Retina (tissue), 1 donor: Measurements from ENCODE around the gene XRCC2.
A peak's percentile ranks its signal among the peaks of the same experiment; 100 is the strongest.
"Not testable (repeated sequence)": the region's sequence is repeated elsewhere in the genome, so short reads cannot be mapped to it uniquely, and the experiment has no call there.

Experiments used
- DNase-seq: peaks from one replicate; pipeline ENCODE4 v3.0.0-alpha.2; 2016

Gene XRCC2

GRCh38 chr7:152675759-152676636 lies at the start of gene XRCC2:
XRCC2 (minus strand) TSS chr7:152676141; CDS start chr7:152676079, 62 bp downstream.
- DNase-seq: peak; percentile 98

GRCh38 chr7:152723364-152723763 lies 47.4 kb upstream of the XRCC2 start:
- DNase-seq: no peak

DNA sequence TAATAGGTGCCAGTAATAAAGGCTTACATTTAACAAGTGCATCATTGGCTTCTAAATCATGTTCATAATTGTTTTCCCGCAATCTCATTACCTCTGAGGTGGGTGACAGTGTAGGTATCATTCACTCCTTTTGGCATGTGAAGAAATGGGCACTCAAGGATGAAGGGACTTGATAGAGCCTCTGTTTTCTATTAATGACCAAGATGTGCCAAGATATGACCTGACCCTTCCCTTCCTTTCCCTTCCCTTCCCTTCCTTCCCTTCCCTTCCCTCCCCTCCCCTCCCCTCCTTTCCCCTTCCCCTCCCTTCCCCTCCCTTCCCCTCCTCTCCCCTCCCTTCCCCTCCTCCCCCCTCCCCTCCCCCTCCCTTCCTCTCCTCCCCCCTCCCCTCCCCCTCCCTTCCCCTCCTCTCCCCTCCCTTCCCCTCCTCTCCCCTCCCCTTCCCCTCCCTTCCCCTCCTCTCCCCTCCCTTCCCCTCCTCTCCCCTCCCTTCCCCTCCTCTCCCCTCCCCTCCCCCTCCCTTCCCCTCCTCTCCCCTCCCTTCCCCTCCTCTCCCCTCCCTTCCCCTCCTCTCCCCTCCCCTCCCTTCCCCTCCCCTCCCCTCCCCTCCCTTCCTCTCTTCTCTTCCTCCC lies 36.6 kb upstream of the XRCC2 start:
- not testable (repeated sequence) for DNase-seq

DNA sequence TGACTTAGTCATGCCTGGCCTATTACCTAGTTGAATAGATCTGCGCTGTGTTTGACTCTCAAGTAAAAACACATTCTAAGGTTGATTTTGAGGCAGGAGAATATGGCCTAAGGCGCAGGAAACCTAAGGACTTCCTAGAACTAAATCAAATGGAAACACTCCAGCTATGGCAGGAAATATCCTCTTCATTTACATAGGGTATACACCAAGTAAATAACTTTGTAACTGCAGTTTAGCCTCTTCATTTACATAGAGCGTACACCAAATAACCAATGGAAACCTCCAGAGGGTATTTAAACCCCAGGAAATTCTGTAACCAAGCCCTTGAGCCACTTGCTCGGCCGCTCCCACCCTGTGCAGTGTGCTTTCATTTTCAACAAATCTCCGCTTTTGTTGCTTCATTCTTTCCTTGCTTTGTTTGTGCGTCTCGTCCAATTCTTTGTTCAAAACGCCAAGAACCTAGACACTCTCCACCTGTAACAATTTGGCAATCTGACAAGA lies 35.6 kb upstream of the XRCC2 start:
- no peak for DNase-seq

GRCh38 chr7:152710153-152710442 lies 34.2 kb upstream of the XRCC2 start:
- DNase-seq: peak; percentile 44

- DNase-seq: peak; percentile 65
These were observed 33.6 kb upstream of the XRCC2 start for GRCh38 chr7:152709287-152710152.

DNA sequence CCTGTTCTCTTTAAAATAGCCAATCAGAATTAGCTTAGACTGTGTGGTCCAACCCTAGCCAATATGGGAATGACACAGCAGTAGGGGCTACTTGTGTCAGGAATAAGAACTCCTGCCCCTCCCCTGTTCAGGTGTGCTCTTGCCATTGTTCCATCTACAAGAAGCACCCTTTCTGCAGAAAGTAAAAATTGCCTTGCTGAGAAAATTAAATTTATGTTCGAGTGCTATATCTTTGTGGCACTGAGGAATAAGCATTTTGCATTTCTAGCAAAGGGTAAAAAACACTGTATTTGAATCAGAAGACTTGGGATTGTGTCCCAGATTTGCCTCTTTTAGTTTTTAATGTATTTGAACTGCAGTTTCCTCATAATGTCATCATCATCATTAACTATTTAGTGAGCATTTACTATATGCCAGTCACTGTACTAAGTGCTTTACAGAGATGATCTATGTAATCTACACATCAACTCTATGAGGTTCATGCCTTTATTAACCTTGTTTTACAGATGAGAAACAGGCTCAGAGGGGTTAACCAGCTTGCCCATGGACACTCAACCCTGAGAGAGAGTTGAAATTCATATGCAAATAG lies 28.9 kb upstream of the XRCC2 start:
- DNase-seq: no peak

GRCh38 chr7:152699079-152699478 lies 23.1 kb upstream of the XRCC2 start:
- no peak for DNase-seq

GRCh38 chr7:152697268-152697974 lies 21.5 kb upstream of the XRCC2 start:
- not testable (repeated sequence) for DNase-seq

DNA sequence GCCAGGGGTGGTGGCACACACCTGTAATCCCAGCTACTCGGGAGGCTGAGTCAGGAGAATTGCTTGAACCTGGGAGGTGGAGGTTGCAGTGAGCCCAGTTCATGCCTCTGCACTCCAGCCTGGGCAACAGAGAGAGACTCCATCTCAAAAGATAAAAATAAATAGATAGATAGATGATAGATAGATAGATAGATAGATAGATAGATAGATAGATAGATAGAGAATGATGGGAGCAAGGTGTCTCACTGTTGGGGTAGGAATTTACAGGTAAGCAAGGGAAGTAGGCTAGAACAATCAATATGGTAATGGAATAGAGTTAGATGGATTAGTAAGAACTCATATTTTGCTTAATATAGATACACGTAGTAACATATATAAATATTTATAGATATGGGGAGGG lies 16.3 kb upstream of the XRCC2 start:
- DNase-seq: not testable (repeated sequence)

DNA sequence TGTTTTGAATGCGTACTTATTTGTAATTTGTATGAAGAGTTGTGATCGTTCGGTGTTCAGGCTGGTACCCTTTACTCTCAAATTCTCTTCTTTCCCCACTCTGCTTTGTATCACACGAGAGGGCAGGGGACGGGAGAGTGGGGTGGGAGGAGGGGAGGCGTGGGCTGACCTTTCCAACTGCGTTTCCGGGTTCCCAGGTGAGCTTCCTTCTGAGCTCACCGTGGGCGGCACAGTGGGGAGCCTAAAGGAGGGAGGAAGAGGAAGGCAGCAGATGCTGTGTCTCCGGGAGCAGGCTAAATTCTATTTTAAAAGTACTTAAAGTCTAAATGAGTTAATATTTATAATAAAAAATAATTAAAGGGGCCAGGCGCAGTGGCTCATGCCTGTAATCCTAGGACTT lies 7.4 kb upstream of the XRCC2 start:
- DNase-seq: no peak

DNA sequence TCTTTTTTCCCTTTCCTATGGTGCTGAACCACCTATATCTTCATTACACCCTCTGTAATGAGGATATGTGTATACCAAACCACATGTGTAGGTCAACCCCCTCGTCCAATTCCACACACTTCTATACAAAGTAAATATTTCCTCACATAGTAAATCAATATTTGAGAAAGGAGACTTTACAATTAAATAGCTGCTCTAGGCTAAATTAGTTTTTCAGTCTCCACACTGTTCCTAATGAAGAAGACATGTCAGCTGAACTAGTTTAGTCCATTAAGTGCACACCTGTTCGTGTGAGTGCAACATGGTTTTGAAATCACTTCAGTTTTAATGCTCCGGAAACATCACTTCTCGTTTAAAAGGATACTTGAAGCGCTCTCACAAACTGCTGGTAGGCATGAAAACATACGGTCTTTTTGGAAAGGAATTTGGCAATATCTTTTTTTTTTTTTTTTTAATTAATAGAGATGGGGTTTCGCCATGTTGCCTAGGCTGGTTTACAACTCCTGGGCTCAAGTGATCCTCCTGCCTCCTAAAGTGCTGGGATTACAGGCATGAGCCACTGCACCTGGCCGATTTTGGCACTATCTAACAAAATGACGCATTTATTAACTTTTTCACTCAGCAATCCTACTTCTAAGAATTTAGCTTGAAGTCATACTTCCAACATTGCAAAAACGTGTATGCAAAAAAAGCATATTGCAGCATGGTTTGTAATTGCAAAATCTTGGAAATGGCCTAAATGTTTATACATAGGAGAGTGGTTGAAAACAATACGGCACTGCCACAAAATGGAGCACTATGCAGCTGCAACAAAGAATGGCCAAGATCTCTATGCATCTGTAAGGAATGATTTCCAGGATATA lies 2.1 kb upstream of the XRCC2 start:
- DNase-seq: no peak

DNA sequence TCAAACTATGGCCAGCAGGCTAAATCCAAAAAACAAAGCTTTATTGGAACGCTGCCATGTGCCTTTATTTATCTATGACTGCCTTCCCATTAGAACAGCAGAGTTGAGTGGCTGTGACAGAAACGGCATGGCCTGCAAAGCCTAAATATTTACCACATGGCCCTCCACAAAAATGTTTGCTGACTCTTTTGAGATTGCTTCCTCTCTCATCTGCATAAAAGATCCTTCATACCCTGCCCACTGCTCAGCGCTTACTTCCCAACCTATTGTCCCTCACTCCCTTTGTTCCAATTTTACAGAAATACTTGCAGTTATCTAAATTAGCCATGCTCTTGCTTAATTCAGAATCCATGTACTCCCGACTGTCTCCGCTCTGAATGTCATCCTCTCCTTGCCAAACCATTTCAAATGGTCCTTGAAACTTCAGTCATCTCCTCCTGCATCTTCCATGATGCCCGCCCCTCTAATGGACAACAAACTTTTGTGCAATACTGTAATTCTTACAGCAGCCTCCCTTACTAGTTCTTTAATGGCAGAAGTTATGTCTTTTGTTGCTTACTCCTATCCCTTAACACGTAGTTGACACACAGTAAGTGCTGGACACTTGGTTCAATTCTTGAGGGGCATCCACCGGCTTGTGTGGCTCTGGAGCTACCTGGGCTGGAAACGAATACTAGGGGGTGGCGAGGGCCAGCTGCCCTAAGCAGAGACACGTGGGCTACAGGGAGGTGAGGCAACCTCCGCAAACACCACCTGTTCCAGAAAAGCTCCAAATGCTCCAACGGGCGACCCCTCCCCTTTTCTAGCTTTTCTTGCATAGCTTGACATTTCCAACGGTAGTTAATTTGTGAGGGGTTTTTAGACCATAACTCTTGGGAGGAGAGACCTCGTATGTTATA lies 832 bp downstream of the XRCC2 start:
- DNase-seq: no peak

- DNase-seq: no peak
These were observed 2.0 kb downstream of the XRCC2 start for GRCh38 chr7:152673897-152674296.

DNA sequence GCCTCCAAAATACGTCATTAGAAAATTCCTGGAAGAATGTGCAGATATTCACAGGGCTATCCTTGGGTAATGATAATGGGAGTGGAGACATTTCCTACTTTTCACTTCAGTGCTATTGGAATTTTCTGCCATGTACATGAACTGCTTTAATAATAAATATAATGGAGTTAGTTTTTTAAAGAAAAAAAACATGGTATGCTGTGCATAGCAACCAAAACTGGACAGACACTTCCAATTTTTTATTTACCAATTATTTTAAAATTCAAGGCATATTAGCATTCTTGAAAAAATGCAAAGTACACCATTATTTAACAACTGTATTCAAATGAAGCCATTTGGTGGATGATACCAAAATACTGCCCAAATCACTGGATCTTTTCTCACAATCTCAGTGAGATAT lies 3.3 kb downstream of the XRCC2 start:
- no peak for DNase-seq

DNA sequence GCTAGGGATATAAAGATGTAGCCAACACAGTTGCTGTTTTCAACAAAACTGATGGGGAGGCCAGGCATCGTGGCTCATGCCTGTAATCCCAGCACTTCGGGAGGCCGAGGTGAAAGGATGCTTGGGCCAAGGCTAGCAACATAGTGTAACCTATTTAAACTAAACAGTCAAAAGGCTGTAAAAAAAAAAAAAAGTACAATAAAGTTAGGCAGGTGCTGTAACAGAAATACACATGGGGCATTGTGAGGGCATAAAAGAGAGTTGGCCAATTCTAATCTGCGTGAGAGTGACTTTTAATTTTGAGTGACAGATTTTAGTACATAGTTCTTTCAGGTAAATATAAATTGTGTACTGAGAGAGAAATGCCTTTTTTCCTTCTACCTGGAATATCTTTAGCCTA lies 6.2 kb downstream of the XRCC2 start:
- DNase-seq: no peak

GRCh38 chr7:152668975-152669374 lies 7.0 kb downstream of the XRCC2 start:
- no peak for DNase-seq

GRCh38 chr7:152667958-152668357 lies 8.0 kb downstream of the XRCC2 start:
- no peak for DNase-seq

- no peak for DNase-seq
These were observed 9.9 kb downstream of the XRCC2 start for GRCh38 chr7:152666078-152666477.

DNA sequence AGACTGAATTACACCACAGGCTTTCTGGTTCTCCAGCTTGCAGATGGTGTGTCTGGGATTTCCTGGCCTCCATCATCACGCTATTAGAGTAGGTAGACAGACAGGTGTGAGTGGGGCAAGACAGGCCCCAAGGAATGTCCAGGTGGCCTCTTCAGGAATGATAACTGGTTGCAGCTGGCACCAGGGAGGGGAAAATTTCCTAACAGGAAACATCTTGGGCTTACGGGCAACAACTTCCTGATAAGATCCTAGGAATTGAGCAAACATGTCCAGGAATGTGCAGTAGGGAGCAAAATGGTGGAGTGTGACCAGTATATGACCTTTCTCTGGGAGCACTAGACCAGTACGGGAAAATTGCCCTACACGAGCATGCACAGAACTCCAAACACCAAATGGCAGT lies 11.3 kb downstream of the XRCC2 start:
- no peak for DNase-seq
